HG03457 (cell line): Measurements from ENCODE around the gene TAGAP.
"Not testable (repeated sequence)": the region's sequence is repeated elsewhere in the genome, so short reads cannot be mapped to it uniquely, and the experiment has no call there.

Experiments
- ATAC-seq: cut with Tn5 transposase; IDR thresholded peaks from one replicate; pipeline ENCODE4 v1.9.1; 2021; ENCODE audit warnings: moderate number of reproducible peaks; ENCODE audit not compliant: unreplicated experiment

TAGAP gene

DNA sequence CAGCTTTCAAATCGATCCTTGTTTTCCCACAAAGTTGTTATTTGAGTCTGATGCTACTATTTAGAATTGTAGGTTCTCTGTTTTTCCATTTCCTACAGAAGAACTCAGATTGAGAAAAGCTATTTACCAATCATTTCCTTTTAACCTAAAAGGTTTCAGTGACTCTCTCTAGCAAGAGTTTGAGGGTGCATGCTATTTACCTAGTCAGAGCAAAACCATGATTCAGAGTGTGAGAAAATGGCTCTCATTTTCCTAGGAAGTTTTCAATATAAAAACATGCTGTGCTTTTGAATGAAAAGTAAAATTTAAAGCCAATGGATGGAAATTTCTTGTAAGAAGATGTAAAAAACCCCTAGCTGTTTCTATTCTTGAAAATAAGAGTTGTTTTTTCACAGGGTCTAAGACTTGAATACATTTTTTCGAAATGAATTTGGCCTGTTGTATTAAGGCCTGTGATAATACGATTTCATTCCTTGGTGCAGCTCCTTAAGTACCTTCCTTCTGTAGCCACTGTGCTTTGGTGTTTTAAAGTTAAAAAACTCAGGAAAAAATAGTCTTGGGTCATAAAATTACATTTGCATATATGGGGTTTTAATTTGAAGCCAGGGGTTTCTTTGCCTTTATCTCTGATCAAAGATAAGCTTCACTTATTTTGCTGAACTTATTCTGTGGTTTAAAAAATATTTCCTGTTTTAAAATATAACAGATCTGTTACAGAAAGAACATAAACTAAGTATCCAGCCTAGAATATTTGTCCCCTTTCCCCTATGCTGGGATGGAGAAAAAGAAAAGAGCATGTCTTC is 26.8 kb downstream of the TAGAP start:
- ATAC-seq, result no peak

DNA sequence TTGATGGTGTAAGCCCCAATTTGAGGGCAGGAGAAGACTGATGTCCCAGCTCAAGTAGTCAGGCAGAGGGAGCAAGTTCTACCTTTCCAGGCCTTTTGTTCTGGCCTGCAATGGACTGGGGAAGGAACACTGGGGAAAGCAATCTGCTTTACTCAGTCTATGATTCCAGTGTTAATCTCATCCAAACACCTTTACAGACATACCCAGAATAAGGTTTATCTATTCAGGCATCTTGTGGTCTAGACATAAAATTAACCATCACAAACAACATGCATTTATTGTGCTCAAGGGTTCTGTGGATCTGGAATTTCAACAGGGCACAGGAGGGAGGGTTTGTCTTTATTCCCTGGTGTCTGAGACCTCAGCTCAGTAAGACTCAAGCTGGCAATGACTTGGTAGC is 30.4 kb downstream of the TAGAP start:
- no peak for ATAC-seq

- ATAC-seq, result no peak
Observed at GRCh38 chr6:159013229-159013628, 31.6 kb downstream of the TAGAP start.

- no peak for ATAC-seq
Observed at GRCh38 chr6:159012201-159012600, 32.6 kb downstream of the TAGAP start.

- ATAC-seq, result not testable (repeated sequence)
Observed at GRCh38 chr6:159010037-159010612, 34.7 kb downstream of the TAGAP start.

DNA sequence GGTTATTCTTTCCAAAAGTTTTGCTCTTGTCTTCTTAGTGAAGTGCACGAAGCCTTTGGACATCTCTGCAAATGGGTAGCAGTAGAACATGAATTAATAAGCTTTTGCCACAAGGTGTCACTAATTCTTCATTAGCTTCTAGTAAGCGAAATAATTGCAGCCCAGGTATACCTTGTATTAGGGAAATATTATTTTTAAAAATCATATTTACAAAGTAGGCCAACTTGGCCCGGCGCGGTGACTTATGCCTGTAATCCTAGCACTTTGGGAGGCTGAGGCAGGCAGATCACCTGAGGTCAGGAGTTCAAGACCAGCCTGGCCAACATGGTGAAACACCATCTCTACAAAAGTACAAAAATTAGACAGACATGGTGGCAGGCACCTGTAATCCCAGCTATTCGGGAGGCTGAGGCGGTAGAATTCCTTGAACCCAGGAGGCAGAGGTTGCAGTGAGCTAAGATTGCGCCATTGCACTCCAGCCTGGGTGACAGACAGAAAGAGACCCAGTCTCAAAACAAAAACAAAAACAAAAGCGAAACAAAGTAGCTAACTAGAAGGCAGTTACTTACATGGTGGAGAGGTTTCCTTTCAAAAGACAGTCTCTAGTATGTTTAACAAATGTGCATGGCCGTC is 36.0 kb downstream of the TAGAP start:
- ATAC-seq, result no peak

DNA sequence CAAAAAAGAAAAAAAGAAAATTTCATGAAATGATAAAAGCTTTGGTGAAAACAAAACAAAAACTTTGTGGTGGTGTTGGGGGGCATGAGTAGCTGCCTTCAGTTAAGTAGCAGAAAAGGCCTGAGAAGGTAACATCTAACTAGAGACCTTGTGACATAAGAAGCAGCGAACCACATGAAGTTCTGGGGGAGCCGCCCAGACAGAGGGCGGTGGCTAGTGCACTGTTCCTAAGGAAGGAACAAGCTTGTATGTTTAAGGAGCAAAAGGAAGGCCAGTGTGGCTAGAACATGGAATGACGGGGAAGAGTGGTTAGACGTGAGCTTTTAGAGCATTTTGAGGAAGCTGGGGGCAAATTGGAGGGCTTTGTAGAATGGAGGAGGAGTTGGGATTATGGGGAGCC is 37.3 kb downstream of the TAGAP start:
- no peak for ATAC-seq

DNA sequence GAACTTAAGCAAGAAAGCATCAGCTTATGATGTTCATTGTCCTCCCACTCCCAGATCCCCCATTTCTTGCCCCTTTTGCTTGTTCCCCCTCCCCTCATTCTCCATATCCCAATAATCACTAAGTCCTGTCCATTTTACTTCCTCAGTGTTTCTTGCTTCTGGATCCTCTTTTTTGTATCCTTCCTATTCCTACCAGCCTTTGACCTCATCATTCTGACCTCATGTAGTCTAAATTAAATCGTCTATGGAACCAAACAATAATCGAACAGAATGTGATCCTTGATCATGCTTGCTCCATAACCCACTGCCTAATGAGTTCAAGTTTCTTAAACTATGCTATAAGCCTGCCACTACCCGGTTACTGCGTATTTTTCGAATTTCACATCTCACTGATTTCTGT is 39.4 kb downstream of the TAGAP start:
- no peak for ATAC-seq

- ATAC-seq, result no peak
Observed at GRCh38 chr6:159004592-159004991, 40.2 kb downstream of the TAGAP start.

DNA sequence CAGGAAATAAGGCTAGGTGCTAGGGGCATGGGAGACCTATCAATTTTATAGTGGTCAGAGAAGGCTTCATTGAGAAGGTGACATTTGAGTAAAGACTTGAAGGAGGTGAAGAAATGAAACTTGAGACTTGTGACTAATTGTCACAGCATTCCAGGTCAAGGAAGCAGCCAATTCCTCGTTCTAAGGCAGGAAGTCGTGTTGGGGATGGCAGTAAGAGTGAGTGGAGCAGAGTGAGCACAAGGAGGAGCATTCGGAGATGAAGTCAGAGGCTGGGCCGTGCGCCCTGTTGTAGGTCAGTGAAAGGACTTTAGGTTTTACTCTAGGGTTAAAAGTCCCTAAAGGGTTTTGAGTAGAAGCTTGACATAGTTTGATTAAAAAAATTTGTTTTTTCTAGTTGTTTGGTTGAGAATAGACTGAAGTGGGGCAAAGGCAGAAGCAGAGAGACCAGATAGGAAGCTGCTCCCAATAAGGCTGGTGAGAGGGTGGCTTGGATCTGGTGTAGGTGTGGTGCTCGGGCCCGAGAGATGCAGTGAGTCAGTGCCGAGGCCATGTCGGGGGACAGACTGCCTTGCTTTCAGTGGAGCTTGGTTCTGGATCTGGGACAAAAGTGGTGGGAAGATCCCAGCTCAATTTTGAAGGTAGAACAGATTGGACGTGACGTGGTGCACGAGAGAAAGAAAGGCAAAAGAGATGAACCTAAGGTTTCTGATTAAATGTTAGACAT is 42.2 kb downstream of the TAGAP start:
- no peak for ATAC-seq

DNA sequence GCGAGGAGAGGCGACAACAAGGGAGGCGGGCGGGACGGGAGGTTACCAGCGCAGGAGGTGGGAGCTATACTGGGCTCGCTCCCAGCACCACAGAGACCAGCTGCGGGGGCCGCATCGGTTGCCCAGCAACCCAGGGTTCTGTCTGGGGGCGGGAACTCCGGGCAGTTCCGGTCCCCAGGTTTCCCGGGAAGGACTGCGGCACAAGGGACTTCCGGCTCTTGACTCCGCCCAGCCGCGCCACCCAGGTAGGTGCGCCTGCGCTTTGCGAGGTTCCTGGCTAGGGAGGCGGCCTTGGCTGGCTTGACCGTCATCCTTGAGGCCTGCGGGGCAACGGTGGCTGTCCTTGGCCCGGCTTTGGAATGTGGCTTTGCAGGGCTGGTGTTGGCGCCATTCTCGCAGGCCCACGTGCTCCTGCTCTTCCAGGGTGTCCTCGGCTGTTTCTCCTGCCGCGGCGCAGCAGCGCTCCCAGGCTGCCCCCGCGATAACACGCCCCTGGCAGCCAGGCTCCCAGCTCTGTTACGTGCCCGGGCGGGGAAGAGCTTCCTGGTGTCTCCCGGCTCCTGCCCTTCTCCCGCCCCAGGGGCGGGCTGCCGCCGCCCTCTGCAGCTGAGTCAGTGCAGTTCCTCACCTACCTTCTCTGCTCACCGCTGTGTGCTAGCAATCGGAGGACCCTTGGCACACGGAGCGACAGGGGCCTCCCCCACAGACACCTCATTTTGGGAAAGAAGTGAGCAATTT is 45.0 kb downstream of the TAGAP start, which contains the start of gene RSPH3:
Gene RSPH3 (minus strand): TSS at position 537 of the 738 bp plus-strand sequence. CDS start 652 bp downstream, outside the sequence.
- peak; percentile 92 for ATAC-seq

GRCh38 chr6:158999154-158999665 is 45.6 kb downstream of the TAGAP start:
- peak; percentile 26 for ATAC-seq

GRCh38 chr6:158996856-158997255 is 47.9 kb downstream of the TAGAP start:
- ATAC-seq, result no peak

DNA sequence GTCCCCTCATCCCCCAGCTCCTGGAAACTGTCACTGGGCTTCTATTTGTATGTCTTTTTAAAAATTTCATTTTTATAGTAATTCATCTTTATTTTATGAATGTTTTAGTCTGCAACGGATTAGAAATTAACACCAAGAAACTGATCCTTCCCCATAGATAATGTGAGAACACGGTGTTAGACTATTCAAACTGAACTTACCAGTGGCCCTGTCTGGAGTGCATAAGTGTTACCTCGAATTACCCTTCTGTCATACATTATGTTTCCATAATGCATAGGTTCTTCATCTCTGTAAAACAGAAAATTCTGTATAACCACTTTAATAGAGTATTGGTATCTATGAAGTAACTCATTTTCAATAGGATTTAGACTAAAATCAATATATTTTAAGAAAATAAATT is 51.2 kb downstream of the TAGAP start:
- ATAC-seq, result no peak

DNA sequence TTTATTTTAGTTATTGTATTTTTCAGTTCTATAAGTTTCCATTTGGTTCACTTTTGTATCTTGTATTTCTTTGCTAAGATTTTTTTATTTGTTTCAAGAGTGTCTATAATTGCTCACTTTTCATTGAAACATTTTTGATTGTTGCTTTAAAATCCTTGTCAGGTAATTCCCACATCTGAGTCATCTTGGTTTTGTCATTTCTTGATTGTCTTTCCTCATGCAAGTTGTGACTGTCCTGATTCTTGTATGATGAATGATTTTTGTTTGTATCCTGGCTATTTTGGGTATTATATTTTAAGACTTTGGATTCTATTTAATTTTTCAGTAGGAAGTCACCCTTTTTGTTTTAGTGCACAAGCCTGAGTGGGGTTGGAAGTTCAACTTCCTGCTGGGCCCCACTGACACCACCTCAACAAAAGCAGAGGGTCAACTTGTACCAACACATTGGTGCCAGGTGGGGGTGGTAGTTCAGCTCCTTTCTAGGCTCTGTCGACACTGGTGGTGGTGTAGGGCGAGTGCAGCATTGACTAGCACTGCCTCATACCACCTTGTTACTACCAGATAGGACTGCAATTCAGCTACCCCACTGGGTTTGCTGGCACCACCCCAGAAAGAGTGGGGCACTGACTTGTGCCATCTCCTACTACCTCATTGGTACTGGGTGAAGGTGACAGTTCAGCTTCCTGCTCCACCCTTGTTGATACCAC is 53.6 kb downstream of the TAGAP start:
- no peak for ATAC-seq

GRCh38 chr6:158989711-158990110 is 55.1 kb downstream of the TAGAP start:
- not testable (repeated sequence) for ATAC-seq

- no peak for ATAC-seq
Observed at GRCh38 chr6:158988477-158988876, 56.3 kb downstream of the TAGAP start.

DNA sequence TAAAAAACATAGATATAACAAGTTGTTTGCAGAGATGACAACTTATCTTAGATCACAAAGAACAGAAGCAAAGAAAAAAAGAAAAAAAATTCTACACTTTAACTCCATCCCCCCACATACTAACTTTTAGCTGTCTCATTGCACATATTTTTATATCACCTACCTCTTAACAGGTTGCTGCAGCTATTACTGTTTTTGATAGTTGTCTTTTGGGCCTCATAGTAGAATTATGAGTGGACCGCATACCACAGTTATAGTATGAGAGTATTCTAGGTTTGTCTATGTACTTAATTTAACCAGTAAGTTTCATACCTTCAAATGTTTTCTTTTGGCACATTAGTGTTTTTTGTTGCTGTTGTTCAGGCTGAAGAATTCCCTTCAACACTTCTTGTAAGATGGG is 57.1 kb downstream of the TAGAP start:
- no peak for ATAC-seq
